Rectal smooth muscle tissue (tissue), 1 donor: ENCODE measurements around the gene ANKRD11.

ENCODE experiments used
- H3K27ac ChIP-seq: one replicate; pipeline ENCODE4 v1.7.0; 2013; ENCODE audit warnings: low read depth, low read length, inconsistent platforms
- H3K27me3 ChIP-seq: one replicate; pipeline ENCODE4 v1.7.0; 2013; ENCODE audit warnings: low read length; ENCODE audit not compliant: control insufficient read depth, insufficient read depth
- H3K36me3 ChIP-seq: one replicate; pipeline ENCODE4 v1.7.0; 2013; ENCODE audit warnings: low read length; ENCODE audit not compliant: control insufficient read depth, insufficient read depth
- H3K4me1 ChIP-seq: one replicate; pipeline ENCODE4 v1.7.0; 2013; ENCODE audit warnings: low read length; ENCODE audit not compliant: control insufficient read depth, insufficient read depth
- H3K4me3 ChIP-seq: one replicate; pipeline ENCODE4 v1.7.0; 2013; ENCODE audit warnings: low read length
- H3K9ac ChIP-seq: one replicate; pipeline ENCODE4 v1.7.0; 2013; ENCODE audit warnings: low read length

The ANKRD11 gene

GRCh38 chr16:89373355-89374110 is 116.8 kb downstream of the ANKRD11 start:
- H3K36me3 ChIP-seq: peaks cover 2% of the 10 kb centered on the region
- peaks cover 14% of the 10 kb centered on the region for H3K4me1 ChIP-seq
- no peaks in the 10 kb centered on the region for H3K27me3 ChIP-seq
- peak overlapping the region; percentile 40 for H3K27ac ChIP-seq
- H3K4me3 ChIP-seq: no peak overlapping the region
- no peak overlapping the region for H3K9ac ChIP-seq

- peaks cover 14% of the 10 kb centered on the region for H3K4me1 ChIP-seq
- no peak overlapping the region for H3K9ac ChIP-seq
- H3K27ac ChIP-seq: no peak overlapping the region
- H3K27me3 ChIP-seq: no peaks in the 10 kb centered on the region
- peaks cover 2% of the 10 kb centered on the region for H3K36me3 ChIP-seq
- H3K4me3 ChIP-seq: no peak overlapping the region
These were observed 118.3 kb downstream of the ANKRD11 start for GRCh38 chr16:89371968-89372634.

GRCh38 chr16:89371386-89371785 is 119.0 kb downstream of the ANKRD11 start:
- H3K4me3 ChIP-seq: no peak overlapping the region
- no peak overlapping the region for H3K27ac ChIP-seq
- H3K36me3 ChIP-seq: peaks cover 2% of the 10 kb centered on the region
- no peaks in the 10 kb centered on the region for H3K27me3 ChIP-seq
- no peak overlapping the region for H3K9ac ChIP-seq
- H3K4me1 ChIP-seq: peaks cover 14% of the 10 kb centered on the region

- Histone ChIP-seq H3K4me1 (peaks cover 14% of the 10 kb centered on the region), H3K27me3 (no peaks in the 10 kb centered on the region), H3K36me3 (peaks cover 2% of the 10 kb centered on the region), H3K4me3 (no peak overlapping the region), H3K9ac (no peak overlapping the region), H3K27ac (no peak overlapping the region)
These were observed 119.8 kb downstream of the ANKRD11 start for GRCh38 chr16:89370601-89371000.

GRCh38 chr16:89370081-89370511 is 120.3 kb downstream of the ANKRD11 start:
- Histone ChIP-seq H3K27me3 (no peaks in the 10 kb centered on the region), H3K4me1 (peaks cover 14% of the 10 kb centered on the region), H3K4me3 (no peak overlapping the region), H3K9ac (no peak overlapping the region), H3K36me3 (peaks cover 2% of the 10 kb centered on the region), H3K27ac (no peak overlapping the region)

- no peak overlapping the region for H3K9ac ChIP-seq
- no peak overlapping the region for H3K27ac ChIP-seq
- peaks cover 12% of the 10 kb centered on the region for H3K4me1 ChIP-seq
These were observed 121.0 kb downstream of the ANKRD11 start for GRCh38 chr16:89369266-89369895.

GRCh38 chr16:89368604-89369249 is 121.6 kb downstream of the ANKRD11 start:
- H3K4me3 ChIP-seq: no peak overlapping the region
- H3K27ac ChIP-seq: no peak overlapping the region
- H3K27me3 ChIP-seq: no peaks in the 10 kb centered on the region
- H3K4me1 ChIP-seq: peaks cover 12% of the 10 kb centered on the region
- peaks cover 2% of the 10 kb centered on the region for H3K36me3 ChIP-seq
- no peak overlapping the region for H3K9ac ChIP-seq

More at GRCh38 chr16:89369266-89369895, 121.0 kb downstream of the ANKRD11 start:
- no peaks in the 10 kb centered on the region for H3K27me3 ChIP-seq
- no peak overlapping the region for H3K4me3 ChIP-seq
- H3K36me3 ChIP-seq: peaks cover 2% of the 10 kb centered on the region

GRCh38 chr16:89367538-89367915 is 122.8 kb downstream of the ANKRD11 start:
- Histone ChIP-seq H3K27ac (no peak overlapping the region), H3K27me3 (no peaks in the 10 kb centered on the region), H3K9ac (no peak overlapping the region), H3K4me1 (peaks cover 9% of the 10 kb centered on the region), H3K36me3 (peaks cover 2% of the 10 kb centered on the region), H3K4me3 (no peak overlapping the region)

- Histone ChIP-seq H3K27me3 (no peaks in the 10 kb centered on the region), H3K9ac (no peak overlapping the region), H3K4me1 (peaks cover 9% of the 10 kb centered on the region), H3K36me3 (peaks cover 2% of the 10 kb centered on the region), H3K4me3 (no peak overlapping the region), H3K27ac (no peak overlapping the region)
These were observed 123.5 kb downstream of the ANKRD11 start for GRCh38 chr16:89366561-89367537.

- no peak overlapping the region for H3K9ac ChIP-seq
- H3K27me3 ChIP-seq: no peaks in the 10 kb centered on the region
- H3K4me3 ChIP-seq: no peak overlapping the region
- H3K27ac ChIP-seq: no peak overlapping the region
- peaks cover 9% of the 10 kb centered on the region for H3K4me1 ChIP-seq
- H3K36me3 ChIP-seq: no peaks in the 10 kb centered on the region
These were observed 124.4 kb downstream of the ANKRD11 start for GRCh38 chr16:89365996-89366395.

GRCh38 chr16:89365044-89365467 is 125.3 kb downstream of the ANKRD11 start:
- Histone ChIP-seq H3K4me3 (no peak overlapping the region), H3K27me3 (no peaks in the 10 kb centered on the region), H3K4me1 (peaks cover 7% of the 10 kb centered on the region), H3K36me3 (no peaks in the 10 kb centered on the region), H3K27ac (no peak overlapping the region), H3K9ac (no peak overlapping the region)
